Endometrium (tissue), 2 donors: ENCODE measurements around the gene CRAT.
"Not testable (repeated sequence)": the region's sequence is repeated elsewhere in the genome, so short reads cannot be mapped to it uniquely, and the experiment has no call there.

Experiments
- FAIRE-seq: peaks from 2 replicates; lab custom pipeline; 2012; peaks lifted over from hg19 to GRCh38; lab: Jason Lieb, UNC
- donor health status: control.
- donor health status: control.

The CRAT gene

GRCh38 chr9:129138476-129139232 lies 28.1 kb upstream of the CRAT start:
- no peak for FAIRE-seq

- FAIRE-seq, result no peak
Measured at GRCh38 chr9:129138144-129138462, 27.5 kb upstream of the CRAT start.

GRCh38 chr9:129137292-129138143 lies 26.9 kb upstream of the CRAT start:
- FAIRE-seq, result no peak

GRCh38 chr9:129136446-129137035 lies 25.9 kb upstream of the CRAT start:
- no peak for FAIRE-seq

GRCh38 chr9:129135476-129135875 lies 24.9 kb upstream of the CRAT start:
- no peak for FAIRE-seq

- no peak for FAIRE-seq
Measured at GRCh38 chr9:129133082-129133481, 22.5 kb upstream of the CRAT start.

- no peak for FAIRE-seq
Measured at GRCh38 chr9:129131300-129132145, 20.9 kb upstream of the CRAT start.

- FAIRE-seq, result no peak
Measured at GRCh38 chr9:129130791-129131190, 20.2 kb upstream of the CRAT start.

GRCh38 chr9:129130271-129130670 lies 19.7 kb upstream of the CRAT start:
- not testable (repeated sequence) for FAIRE-seq

GRCh38 chr9:129128689-129129088 lies 18.1 kb upstream of the CRAT start:
- no peak for FAIRE-seq

- no peak for FAIRE-seq
Measured at GRCh38 chr9:129126749-129127618, 16.4 kb upstream of the CRAT start.

- no peak for FAIRE-seq
Measured at GRCh38 chr9:129125478-129125877, 14.9 kb upstream of the CRAT start.

- no peak for FAIRE-seq
Measured at GRCh38 chr9:129124506-129125069, 14.0 kb upstream of the CRAT start.

- FAIRE-seq, result not testable (repeated sequence)
Measured at GRCh38 chr9:129122976-129123375, 12.4 kb upstream of the CRAT start.

GRCh38 chr9:129122133-129122532 lies 11.5 kb upstream of the CRAT start:
- FAIRE-seq, result no peak

GRCh38 chr9:129121483-129121882 lies 10.9 kb upstream of the CRAT start:
- no peak for FAIRE-seq

GRCh38 chr9:129118799-129119198 lies 8.2 kb upstream of the CRAT start:
- no peak for FAIRE-seq

- FAIRE-seq, result no peak
Measured at GRCh38 chr9:129113645-129114304, 3.2 kb upstream of the CRAT start.

GRCh38 chr9:129112526-129112925 lies 1.9 kb upstream of the CRAT start:
- not testable (repeated sequence) for FAIRE-seq

- FAIRE-seq, result no peak
Measured at GRCh38 chr9:129111528-129112151, 1.0 kb upstream of the CRAT start.
